ENCODE measurements around the gene ASB1. TPM values are rescaled to one million over a fixed set of nuclear protein-coding genes. Genes with fewer than 3 reads are reported as not detected.

ASB1 gene
- total and polyA plus RNA-seq, 2 donors = 13.8 to 32.5 TPM

DNA sequence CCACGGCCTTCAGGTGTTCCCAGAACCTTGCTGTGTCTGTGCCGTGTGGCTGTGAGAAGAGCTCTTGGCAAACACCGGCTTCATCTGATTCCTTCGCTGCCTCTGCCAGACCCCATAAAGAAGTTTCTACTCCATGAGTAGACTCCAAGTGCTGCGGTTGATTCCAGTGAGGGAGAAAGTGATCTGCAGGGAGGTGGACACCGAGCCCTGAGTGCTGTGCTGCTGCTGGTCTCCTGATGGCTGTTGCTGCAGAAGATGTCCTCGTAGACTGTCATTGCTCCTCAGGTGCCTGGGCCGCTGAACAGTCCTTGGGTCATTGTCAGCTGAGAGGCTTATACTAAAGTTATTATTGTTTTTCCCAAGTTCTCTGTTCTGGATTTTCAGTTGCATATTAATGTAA, 19.6 kb downstream of the ASB1 start:
- no peak for DNase-seq (ENCODE audit: low read depth in 6 of 9, low spot score in 9 of 9)
- no peaks in the 10 kb centered on the region for H3K27me3 ChIP-seq (ENCODE audit: control insufficient read depth in 2 of 2, insufficient read depth in 1 of 2, low read length in 1 of 2)
- H3K9me3 ChIP-seq (ENCODE audit: control insufficient read depth in 2 of 2, insufficient read depth in 1 of 2, low read length in 1 of 2) = no peaks in the 10 kb centered on the region
- no peak overlapping the region for H3K27ac ChIP-seq (ENCODE audit: low read depth in 1 of 2, low read length in 1 of 2)
- 98% methylated on average over 8 of the region's 8 CpGs for WGBS
- H3K36me3 ChIP-seq (ENCODE audit: control insufficient read depth in 2 of 2, insufficient read depth in 2 of 2, low read length in 1 of 2) = peaks cover 71 to 74% of the 10 kb centered on the region in 2 donors
- H3K4me3 ChIP-seq (ENCODE audit: low read length in 2 of 2) = no peak overlapping the region
- peaks cover 0 to 3% of the 10 kb centered on the region in 2 donors for H3K4me1 ChIP-seq (ENCODE audit: control insufficient read depth in 2 of 2, insufficient read depth in 2 of 2, low read length in 2 of 2)

- Histone ChIP-seq H3K36me3 (ENCODE audit: control insufficient read depth in 2 of 2, insufficient read depth in 2 of 2, low read length in 1 of 2) (peaks cover 81 to 83% of the 10 kb centered on the region in 2 donors), H3K27me3 (ENCODE audit: control insufficient read depth in 2 of 2, insufficient read depth in 1 of 2, low read length in 1 of 2) (no peaks in the 10 kb centered on the region), H3K9me3 (ENCODE audit: control insufficient read depth in 2 of 2, insufficient read depth in 1 of 2, low read length in 1 of 2) (no peaks in the 10 kb centered on the region), H3K4me1 (ENCODE audit: control insufficient read depth in 2 of 2, insufficient read depth in 2 of 2, low read length in 2 of 2) (peaks cover 0 to 3% of the 10 kb centered on the region in 2 donors), H3K27ac (ENCODE audit: low read depth in 1 of 2, low read length in 1 of 2) (no peak overlapping the region), H3K4me3 (ENCODE audit: low read length in 2 of 2) (no peak overlapping the region)
- 93% methylated on average over 19 of the region's 19 CpGs for WGBS
- DNase-seq (ENCODE audit: low read depth in 6 of 9, low spot score in 9 of 9) = no peak
Observed at GRCh38 chr2:238448031-238448955, 21.6 kb downstream of the ASB1 start.

- Histone ChIP-seq H3K36me3 (ENCODE audit: control insufficient read depth in 2 of 2, insufficient read depth in 2 of 2, low read length in 1 of 2) (peaks cover 76 to 78% of the 10 kb centered on the region in 2 donors), H3K27me3 (ENCODE audit: control insufficient read depth in 2 of 2, insufficient read depth in 1 of 2, low read length in 1 of 2) (no peaks in the 10 kb centered on the region), H3K4me3 (ENCODE audit: low read length in 2 of 2) (no peak overlapping the region), H3K4me1 (ENCODE audit: control insufficient read depth in 2 of 2, insufficient read depth in 2 of 2, low read length in 2 of 2) (peaks cover 0 to 3% of the 10 kb centered on the region in 2 donors), H3K9me3 (ENCODE audit: control insufficient read depth in 2 of 2, insufficient read depth in 1 of 2, low read length in 1 of 2) (no peaks in the 10 kb centered on the region), H3K27ac (ENCODE audit: low read depth in 1 of 2, low read length in 1 of 2) (no peak overlapping the region)
- no peak for DNase-seq (ENCODE audit: low read depth in 6 of 9, low spot score in 9 of 9)
- 90% methylated on average over 8 of the region's 8 CpGs for WGBS
Observed at GRCh38 chr2:238449241-238449640, 22.5 kb downstream of the ASB1 start.

DNA sequence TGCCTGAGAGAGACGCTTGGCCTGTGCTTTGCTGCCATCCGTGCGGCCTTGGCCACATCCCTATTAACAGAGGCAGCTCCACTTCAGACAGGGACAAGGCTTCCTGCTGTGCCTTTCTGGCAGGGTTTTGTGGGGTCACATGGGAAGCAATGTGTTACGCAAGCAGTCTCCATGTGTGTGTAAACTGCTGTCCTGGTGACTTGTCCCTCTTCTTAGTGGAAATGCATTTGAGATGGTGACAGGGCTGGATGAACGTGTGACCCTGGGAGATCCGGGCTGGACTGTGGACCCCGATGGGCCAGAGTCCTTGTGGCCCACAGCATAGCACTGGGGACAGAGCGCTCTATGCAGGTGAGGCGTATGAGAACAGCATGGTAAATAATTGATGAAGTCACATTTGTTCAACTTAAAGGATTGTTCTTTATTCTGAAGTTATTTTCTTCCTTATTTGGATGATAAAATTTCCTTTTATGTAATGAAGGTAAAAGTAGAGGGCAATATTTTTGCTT, 23.2 kb downstream of the ASB1 start:
- H3K27me3 ChIP-seq (ENCODE audit: control insufficient read depth in 2 of 2, insufficient read depth in 1 of 2, low read length in 1 of 2) = no peaks in the 10 kb centered on the region
- peaks cover 0 to 3% of the 10 kb centered on the region in 2 donors for H3K4me1 ChIP-seq (ENCODE audit: control insufficient read depth in 2 of 2, insufficient read depth in 2 of 2, low read length in 2 of 2)
- H3K4me3 ChIP-seq (ENCODE audit: low read length in 2 of 2) = no peak overlapping the region
- no peaks in the 10 kb centered on the region for H3K9me3 ChIP-seq (ENCODE audit: control insufficient read depth in 2 of 2, insufficient read depth in 1 of 2, low read length in 1 of 2)
- no peak overlapping the region for H3K27ac ChIP-seq (ENCODE audit: low read depth in 1 of 2, low read length in 1 of 2)
- peaks cover 69 to 72% of the 10 kb centered on the region in 2 donors for H3K36me3 ChIP-seq (ENCODE audit: control insufficient read depth in 2 of 2, insufficient read depth in 2 of 2, low read length in 1 of 2)
- WGBS = 97% methylated on average over 9 of the region's 9 CpGs
- DNase-seq (ENCODE audit: low read depth in 6 of 9, low spot score in 9 of 9) = no peak

DNA sequence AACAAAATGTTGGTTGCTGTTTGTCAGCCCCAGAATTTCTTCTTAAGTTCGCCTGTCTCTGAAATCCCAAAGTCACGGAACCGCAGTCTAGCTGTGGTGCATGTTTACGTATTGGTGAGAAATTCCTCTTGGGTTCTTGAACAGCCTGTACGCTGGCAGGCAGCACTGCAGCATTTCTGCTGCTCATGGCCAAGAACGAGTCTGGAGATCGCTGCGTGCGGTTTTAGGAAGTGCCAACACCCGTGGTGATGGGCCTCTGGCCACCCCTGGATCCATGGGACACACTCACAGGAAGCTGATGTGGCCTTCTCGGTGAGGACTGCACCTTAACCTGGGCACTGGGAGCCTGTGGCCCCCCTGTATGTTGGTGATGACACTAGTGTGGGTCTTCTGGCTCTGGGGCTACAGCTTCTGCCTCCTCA, 23.7 kb downstream of the ASB1 start:
- H3K36me3 ChIP-seq (ENCODE audit: control insufficient read depth in 2 of 2, insufficient read depth in 2 of 2, low read length in 1 of 2) = peaks cover 64 to 67% of the 10 kb centered on the region in 2 donors
- H3K4me3 ChIP-seq (ENCODE audit: low read length in 2 of 2) = no peak overlapping the region
- H3K4me1 ChIP-seq (ENCODE audit: control insufficient read depth in 2 of 2, insufficient read depth in 2 of 2, low read length in 2 of 2) = peaks cover 0 to 3% of the 10 kb centered on the region in 2 donors
- no peak overlapping the region for H3K27ac ChIP-seq (ENCODE audit: low read depth in 1 of 2, low read length in 1 of 2)
- peaks cover 0 to 2% of the 10 kb centered on the region in 2 donors for H3K9me3 ChIP-seq (ENCODE audit: control insufficient read depth in 2 of 2, insufficient read depth in 1 of 2, low read length in 1 of 2)
- H3K27me3 ChIP-seq (ENCODE audit: control insufficient read depth in 2 of 2, insufficient read depth in 1 of 2, low read length in 1 of 2) = no peaks in the 10 kb centered on the region
- WGBS = 96% methylated on average over 11 of the region's 11 CpGs
- DNase-seq (ENCODE audit: low read depth in 6 of 9, low spot score in 9 of 9) = no peak

DNA sequence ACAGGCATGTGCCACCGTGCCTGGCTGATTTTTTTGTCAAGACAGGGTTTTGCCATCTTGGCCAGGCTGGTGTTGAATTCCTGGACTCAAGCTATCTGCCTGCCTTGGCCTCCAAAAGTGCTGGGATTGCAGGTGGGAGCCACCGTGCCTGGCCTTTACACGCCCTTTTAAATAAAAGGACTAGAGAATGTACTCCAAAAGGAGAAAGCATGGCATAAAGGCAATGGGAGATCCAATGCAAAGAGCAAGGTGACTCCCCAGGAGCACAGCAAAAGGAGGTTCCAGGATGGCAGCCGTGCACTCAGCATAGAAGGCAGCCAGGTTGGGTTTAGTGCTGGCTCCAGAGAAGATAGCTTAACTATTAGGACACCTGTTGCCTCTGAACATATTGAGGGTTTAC, 27.1 kb downstream of the ASB1 start:
- no peak overlapping the region for H3K27ac ChIP-seq (ENCODE audit: low read depth in 1 of 2, low read length in 1 of 2)
- WGBS = 98% methylated on average over 4 of the region's 4 CpGs
- peaks cover 31 to 33% of the 10 kb centered on the region in 2 donors for H3K36me3 ChIP-seq (ENCODE audit: control insufficient read depth in 2 of 2, insufficient read depth in 2 of 2, low read length in 1 of 2)
- no peak overlapping the region for H3K4me3 ChIP-seq (ENCODE audit: low read length in 2 of 2)
- H3K4me1 ChIP-seq (ENCODE audit: control insufficient read depth in 2 of 2, insufficient read depth in 2 of 2, low read length in 2 of 2) = no peaks in the 10 kb centered on the region
- H3K9me3 ChIP-seq (ENCODE audit: control insufficient read depth in 2 of 2, insufficient read depth in 1 of 2, low read length in 1 of 2) = peaks cover 0 to 9% of the 10 kb centered on the region in 2 donors
- no peaks in the 10 kb centered on the region for H3K27me3 ChIP-seq (ENCODE audit: control insufficient read depth in 2 of 2, insufficient read depth in 1 of 2, low read length in 1 of 2)
- DNase-seq (ENCODE audit: low read depth in 6 of 9, low spot score in 9 of 9) = no peak

GRCh38 chr2:238456449-238456848, 29.7 kb downstream of the ASB1 start:
- no peak for DNase-seq (ENCODE audit: low read depth in 6 of 9, low spot score in 9 of 9)
- Histone ChIP-seq H3K4me1 (ENCODE audit: control insufficient read depth in 2 of 2, insufficient read depth in 2 of 2, low read length in 2 of 2) (no peaks in the 10 kb centered on the region), H3K27ac (ENCODE audit: low read depth in 1 of 2, low read length in 1 of 2) (no peak overlapping the region), H3K4me3 (ENCODE audit: low read length in 2 of 2) (no peak overlapping the region), H3K36me3 (ENCODE audit: control insufficient read depth in 2 of 2, insufficient read depth in 2 of 2, low read length in 1 of 2) (peaks cover 9 to 10% of the 10 kb centered on the region in 2 donors), H3K9me3 (ENCODE audit: control insufficient read depth in 2 of 2, insufficient read depth in 1 of 2, low read length in 1 of 2) (peaks cover 0 to 9% of the 10 kb centered on the region in 2 donors), H3K27me3 (ENCODE audit: control insufficient read depth in 2 of 2, insufficient read depth in 1 of 2, low read length in 1 of 2) (no peaks in the 10 kb centered on the region)
- 100% methylated on average over 1 of the region's 1 CpG for WGBS

DNA sequence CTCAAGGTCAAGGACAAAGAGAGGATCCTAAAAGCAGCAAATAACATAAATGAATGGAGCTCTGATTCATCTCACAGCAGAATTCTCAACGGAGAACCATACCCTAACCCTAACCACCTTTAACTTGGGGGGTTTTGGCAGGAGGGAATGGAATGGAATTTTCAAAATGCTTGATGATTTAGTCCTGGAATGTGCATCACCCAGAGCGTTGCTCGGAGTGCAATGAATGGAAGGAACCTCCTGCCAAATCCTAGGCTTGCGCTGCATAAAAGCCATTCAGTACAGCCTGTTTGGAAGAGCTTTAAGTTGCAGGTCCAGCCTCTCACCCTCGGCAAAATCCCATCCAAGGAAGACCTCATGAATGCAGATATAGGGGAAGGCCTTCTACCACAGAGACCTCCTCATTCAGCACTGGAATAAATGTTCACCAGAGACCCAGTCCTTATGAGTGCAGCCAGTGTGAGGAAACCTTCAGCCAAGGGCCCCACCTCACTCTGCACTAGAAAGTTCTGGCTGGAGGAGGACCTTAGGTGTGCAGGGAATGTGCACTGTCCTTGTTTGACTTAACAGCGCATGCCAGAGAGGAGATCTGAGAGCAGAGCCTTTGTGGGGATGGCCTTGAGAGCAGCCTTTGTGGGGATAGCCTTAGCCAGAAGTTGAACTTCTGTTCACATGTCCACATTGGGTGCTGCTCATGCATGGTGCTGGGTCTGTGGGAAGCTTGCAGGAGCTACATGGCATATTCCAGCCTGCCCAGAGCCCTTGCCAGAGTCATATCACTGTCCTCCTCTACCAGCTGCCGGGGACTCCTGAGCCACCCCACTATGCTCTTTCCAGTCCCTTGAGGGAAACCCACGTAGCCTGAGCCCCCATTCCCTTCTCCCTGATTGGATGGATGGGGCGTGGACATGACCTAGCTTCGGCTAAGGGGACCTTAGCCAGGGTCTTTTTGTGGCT, 30.5 kb downstream of the ASB1 start:
- Histone ChIP-seq H3K36me3 (ENCODE audit: control insufficient read depth in 2 of 2, insufficient read depth in 2 of 2, low read length in 1 of 2) (peaks cover 1 to 3% of the 10 kb centered on the region in 2 donors), H3K27ac (ENCODE audit: low read depth in 1 of 2, low read length in 1 of 2) (no peak overlapping the region), H3K27me3 (ENCODE audit: control insufficient read depth in 2 of 2, insufficient read depth in 1 of 2, low read length in 1 of 2) (no peaks in the 10 kb centered on the region), H3K4me1 (ENCODE audit: control insufficient read depth in 2 of 2, insufficient read depth in 2 of 2, low read length in 2 of 2) (no peaks in the 10 kb centered on the region), H3K9me3 (ENCODE audit: control insufficient read depth in 2 of 2, insufficient read depth in 1 of 2, low read length in 1 of 2) (peaks cover 0 to 9% of the 10 kb centered on the region in 2 donors), H3K4me3 (ENCODE audit: low read length in 2 of 2) (no peak overlapping the region)
- DNase-seq (ENCODE audit: low read depth in 6 of 9, low spot score in 9 of 9) = no peak
- 89% methylated on average over 10 of the region's 10 CpGs for WGBS
